ENCODE results near the gene LRRC32.

DNA sequence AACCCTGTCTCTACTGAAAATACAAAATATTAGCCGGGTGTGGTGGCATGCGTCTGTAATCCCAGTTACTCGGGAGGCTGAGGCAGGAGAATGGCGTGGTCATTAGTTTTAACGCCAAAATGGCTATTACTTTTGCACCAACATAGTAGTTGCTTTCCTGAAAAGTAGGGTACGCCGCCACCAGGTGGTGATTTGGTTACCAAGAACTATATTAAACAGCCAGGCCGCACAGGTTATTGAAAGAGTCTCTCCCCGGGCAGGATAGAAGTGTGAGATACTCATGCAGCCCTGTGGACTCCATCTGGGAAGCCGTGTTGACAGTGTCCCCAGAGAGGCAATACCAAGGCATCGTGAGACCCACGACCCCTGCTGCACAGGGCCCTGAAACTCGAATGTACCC, 24.6 kb upstream of the LRRC32 start:
- no peak for TF ChIP-seq FOXK2 (IDR thresholded peaks at IDR 0.05)
- TF ChIP-seq SP1 (IDR thresholded peaks at IDR 0.05), result no peak
- TF ChIP-seq CTBP1 (IDR thresholded peaks at IDR 0.05; ENCODE audit: borderline replicate concordance), result no peak

Measured in HEK293T (cell line).